ENCODE measurements around the gene FBN1. TPM values are rescaled to one million over a fixed set of nuclear protein-coding genes. Genes with fewer than 3 reads are reported as not detected.

FBN1 gene
- total RNA-seq, 1 experiment from 2014 or later = 5.2 TPM

GRCh38 chr15:48385031-48385830 lies 260.3 kb downstream of the FBN1 start:
- H3K36me3 Mint-ChIP-seq = no peaks in the 10 kb centered on the region
- H3K4me3 Mint-ChIP-seq = no peak overlapping the region
- ChIA-PET CTCF (no interaction called here), POLR2A (no interaction called here)
- no peak for ATAC-seq
- no peaks in the 10 kb centered on the region for H3K27me3 Mint-ChIP-seq (ENCODE audit: low read depth)
- DNase-seq (ENCODE audit: low spot score) = no peak
- no peaks in the 10 kb centered on the region for H3K9me3 Mint-ChIP-seq
- no peak overlapping the region for H3K27ac Mint-ChIP-seq
- peaks cover 3% of the 10 kb centered on the region; the same call in 1 of the 2 replicates for H3K4me1 Mint-ChIP-seq
- TF ChIP-seq TEAD1 (CRISPR knock-in tag; IDR thresholded peaks at IDR 0.05) (no peak), ZNF512 (CRISPR knock-in tag; IDR thresholded peaks at IDR 0.05; ENCODE audit: borderline replicate concordance) (no peak), CDX4 (CRISPR knock-in tag; IDR thresholded peaks at IDR 0.05; ENCODE audit: borderline replicate concordance) (no peak), ZNF138 (CRISPR knock-in tag; conservative IDR thresholded peaks at IDR 0.05) (no peak), SMAD3 (CRISPR knock-in tag; IDR thresholded peaks at IDR 0.05; ENCODE audit: borderline replicate concordance) (no peak), GABPB1 (CRISPR knock-in tag; IDR thresholded peaks at IDR 0.05) (no peak), HMGXB4 (CRISPR knock-in tag; IDR thresholded peaks at IDR 0.05) (no peak), NFE2L1 (CRISPR knock-in tag; IDR thresholded peaks at IDR 0.05) (no peak), HMGA2 (CRISPR knock-in tag; IDR thresholded peaks at IDR 0.05) (no peak), ZNF416 (CRISPR knock-in tag; IDR thresholded peaks at IDR 0.05) (no peak), ZBTB43 (CRISPR knock-in tag; IDR thresholded peaks at IDR 0.05) (no peak), ZNF219 (CRISPR knock-in tag; IDR thresholded peaks at IDR 0.05; ENCODE audit: borderline replicate concordance) (no peak), ZNF671 (CRISPR knock-in tag; IDR thresholded peaks at IDR 0.05) (no peak), ZNF532 (CRISPR knock-in tag; IDR thresholded peaks at IDR 0.05; ENCODE audit: borderline replicate concordance) (no peak), PREB (CRISPR knock-in tag; IDR thresholded peaks at IDR 0.05; ENCODE audit: borderline replicate concordance) (no peak), ZNF423 (CRISPR knock-in tag; IDR thresholded peaks at IDR 0.05) (no peak), RORB (CRISPR knock-in tag; IDR thresholded peaks at IDR 0.05) (no peak), RELA (CRISPR knock-in tag; IDR thresholded peaks at IDR 0.05; ENCODE audit: borderline replicate concordance) (no peak), TEAD4 (CRISPR knock-in tag; IDR thresholded peaks at IDR 0.05) (no peak)

Data from WTC11 (cell line).